RWPE1 (cell line): ENCODE measurements around the gene ZNF93.
"Not testable (repeated sequence)": the region's sequence is repeated elsewhere in the genome, so short reads cannot be mapped to it uniquely, and the experiment has no call there.

ENCODE experiments used
- CTCF ChIA-PET: fragments of 350-600 bp; sonication (Branson Sonifier 250); formaldehyde crosslinking; extraction: SDS; loops from one replicate; lab custom pipeline; 2021; lab: Yijun Ruan, JAX
- POLR2A ChIA-PET: fragments of 400-600 bp; formaldehyde crosslinking; extraction: SDS; loops from one replicate; lab custom pipeline; 2020; ENCODE audit warnings: antibody characterized with exemption; ENCODE audit not compliant: low non-redundant PET; lab: Yijun Ruan, JAX
- DNase-seq: peaks from one replicate; pipeline ENCODE4 v3.0.0; 2012; ENCODE audit warnings: low spot score
- H3K27ac ChIP-seq: fragments of 450-650 bp; 2 replicates; pipeline ENCODE4 v1.5.1; 2017
- CTCF ChIP-seq: fragments of 450-650 bp; conservative IDR thresholded peaks from 2 replicates; pipeline ENCODE4 v1.5.1; 2017; ENCODE audit warnings: low read depth, mild to moderate bottlenecking

The ZNF93 gene

GRCh38 chr19:19964416-19964815, 63.7 kb downstream of the ZNF93 start:
- TF ChIP-seq CTCF = no peak
- DNase-seq = no peak
- H3K27ac ChIP-seq = no peak overlapping the region
- CTCF ChIA-PET = no interaction called here
- POLR2A ChIA-PET = no interaction called here

GRCh38 chr19:19966126-19966525, 65.4 kb downstream of the ZNF93 start:
- CTCF ChIA-PET, POLR2A ChIA-PET, DNase-seq, H3K27ac ChIP-seq: not testable (repeated sequence)

GRCh38 chr19:19966862-19967261, 66.1 kb downstream of the ZNF93 start:
- DNase-seq = no peak
- H3K27ac ChIP-seq = no peak overlapping the region
- CTCF ChIA-PET = no interaction called here
- POLR2A ChIA-PET = no interaction called here
- no peak for TF ChIP-seq CTCF
